Stimulated activated CD8-positive, alpha-beta memory T cell treated with anti-CD3 and anti-CD28 coated beads, Interleukin-12 subunit alpha, Interleukin-12 subunit beta, amount 100 ng/mL, for 1 hour (primary cell): ENCODE measurements around the gene NADSYN1.

Experiments used
- DNase-seq: peaks from one replicate; pipeline ENCODE4 v3.0.0-alpha.2; 2020; ENCODE audit warnings: low read depth

Gene NADSYN1

DNA sequence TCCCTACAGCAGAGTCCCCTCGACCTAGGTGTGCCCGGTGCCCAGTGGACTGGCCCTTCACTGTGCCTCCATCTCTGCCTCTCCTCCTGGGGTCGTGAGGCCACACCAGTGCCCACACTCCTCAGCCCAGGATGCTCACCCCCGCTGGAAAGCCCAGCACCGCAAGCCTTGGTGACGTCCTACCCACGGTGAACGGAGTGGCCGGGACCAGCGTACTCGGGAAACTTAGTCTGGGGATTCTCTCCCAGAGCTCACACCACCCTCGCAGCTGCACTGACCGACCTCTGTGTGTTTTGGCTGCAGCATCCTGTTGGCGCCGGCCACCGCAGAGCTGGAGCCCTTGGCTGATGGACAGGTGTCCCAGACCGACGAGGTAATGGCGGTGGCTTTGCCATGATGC, 38.5 kb downstream of the NADSYN1 start:
- no peak for DNase-seq

DNA sequence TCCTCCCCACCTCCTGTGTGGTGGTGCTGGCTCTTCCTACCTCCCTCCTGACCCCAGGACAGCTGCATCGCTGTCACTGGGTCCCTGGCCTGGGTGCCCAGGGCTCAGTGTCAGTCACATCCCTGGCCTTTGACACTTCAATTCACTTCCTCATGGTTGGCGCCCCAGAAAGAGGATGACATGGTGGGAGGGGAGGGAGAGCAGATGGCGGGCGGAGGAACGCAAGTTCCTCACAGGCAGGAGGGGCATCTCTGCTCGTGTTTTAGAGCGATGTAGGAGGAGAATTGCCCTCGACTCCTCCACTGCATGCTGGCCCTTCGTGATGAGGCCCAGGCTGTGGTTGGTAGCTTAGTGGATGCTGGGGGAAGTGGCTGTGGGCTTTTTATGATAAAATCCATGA, 38.9 kb downstream of the NADSYN1 start:
- DNase-seq, result no peak

GRCh38 chr11:71495286-71496230, 42.6 kb downstream of the NADSYN1 start:
- no peak for DNase-seq

DNA sequence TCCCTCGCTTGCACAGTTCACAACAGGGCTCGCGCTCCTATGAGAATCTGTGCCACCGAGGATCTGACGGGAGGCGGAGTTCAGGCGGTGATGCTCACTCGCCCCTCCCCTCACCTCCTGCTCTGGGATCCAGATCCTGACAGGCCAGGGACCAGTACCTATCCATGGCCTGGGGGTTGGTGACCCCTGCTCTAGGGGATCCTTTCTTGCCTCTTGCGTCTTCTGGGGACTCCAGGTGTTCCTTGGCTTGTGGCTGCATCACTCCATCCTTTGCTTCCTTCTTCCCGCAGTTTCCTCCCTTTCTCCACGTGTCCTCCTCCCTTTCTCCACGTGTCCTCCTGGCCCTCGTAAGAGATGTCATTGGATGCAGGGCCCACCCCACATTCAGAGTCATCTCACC, 43.4 kb downstream of the NADSYN1 start:
- DNase-seq, result no peak

- DNase-seq, result no peak
Measured at GRCh38 chr11:71498091-71498490, 45.1 kb downstream of the NADSYN1 start.

- DNase-seq, result no peak
Measured at GRCh38 chr11:71499125-71499524, 46.1 kb downstream of the NADSYN1 start.

DNA sequence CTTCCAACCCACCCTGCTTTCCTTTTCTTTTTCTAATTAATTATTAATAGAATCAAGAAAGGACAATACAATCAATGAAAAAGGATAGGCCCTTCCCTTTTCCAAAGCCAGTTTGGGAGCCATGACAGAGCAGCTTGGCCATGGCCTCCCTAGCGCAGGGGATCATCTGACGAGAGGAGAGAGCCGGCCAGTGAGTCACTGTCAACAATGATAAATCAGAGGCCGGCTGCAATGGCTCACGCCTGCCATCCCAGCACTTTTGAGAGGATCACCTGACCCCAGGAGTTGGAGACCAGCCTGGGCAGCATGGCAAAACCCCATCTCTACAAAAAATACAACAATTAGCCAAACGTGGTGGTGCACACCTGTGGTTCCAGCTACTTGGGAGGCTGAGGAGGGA, 46.5 kb downstream of the NADSYN1 start:
- no peak for DNase-seq

DNA sequence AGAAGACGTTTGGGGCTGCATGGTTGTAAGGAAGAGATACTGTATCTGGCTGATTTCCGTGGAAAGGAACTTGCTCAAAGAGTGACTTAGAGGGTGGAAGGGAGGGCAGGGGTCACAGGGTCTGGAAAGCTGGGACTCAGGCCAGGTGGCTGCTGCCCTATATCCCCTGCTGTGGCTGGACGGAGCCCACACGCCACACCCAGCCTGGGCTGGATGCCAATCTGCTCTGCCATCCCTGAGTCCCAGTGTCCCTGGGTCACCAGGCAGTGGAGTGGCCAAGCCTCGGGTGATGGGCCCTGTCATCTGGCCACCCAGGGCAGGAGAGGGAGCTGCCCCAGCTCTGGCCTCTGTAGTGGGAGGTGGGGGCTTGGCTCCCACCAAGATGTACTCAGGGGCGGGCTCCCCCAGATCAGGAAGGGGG, 47.6 kb downstream of the NADSYN1 start:
- DNase-seq, result no peak

GRCh38 chr11:71501071-71501985, 48.3 kb downstream of the NADSYN1 start:
- no peak for DNase-seq

DNA sequence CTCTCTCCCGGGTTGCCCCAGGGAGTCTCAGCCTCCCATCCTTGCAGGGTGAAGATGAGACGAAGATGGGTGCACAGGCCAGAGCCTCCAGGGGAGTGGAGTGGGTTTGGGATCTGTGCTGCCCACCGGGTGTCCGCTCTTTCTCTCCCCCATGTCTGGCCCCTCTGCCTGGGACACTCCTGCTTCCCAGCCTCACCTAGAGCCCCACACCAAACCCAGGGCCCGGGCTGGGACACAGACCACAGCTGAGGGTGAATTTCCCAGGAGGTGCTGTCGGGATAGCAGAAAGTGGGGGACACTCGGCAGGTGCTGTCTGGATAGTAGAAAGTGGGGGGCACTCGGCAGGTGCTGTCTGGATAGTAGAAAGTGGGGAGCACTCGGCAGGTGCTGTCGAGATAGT, 49.0 kb downstream of the NADSYN1 start:
- DNase-seq, result no peak

- no peak for DNase-seq
Measured at GRCh38 chr11:71502871-71503435, 50.0 kb downstream of the NADSYN1 start.

DNA sequence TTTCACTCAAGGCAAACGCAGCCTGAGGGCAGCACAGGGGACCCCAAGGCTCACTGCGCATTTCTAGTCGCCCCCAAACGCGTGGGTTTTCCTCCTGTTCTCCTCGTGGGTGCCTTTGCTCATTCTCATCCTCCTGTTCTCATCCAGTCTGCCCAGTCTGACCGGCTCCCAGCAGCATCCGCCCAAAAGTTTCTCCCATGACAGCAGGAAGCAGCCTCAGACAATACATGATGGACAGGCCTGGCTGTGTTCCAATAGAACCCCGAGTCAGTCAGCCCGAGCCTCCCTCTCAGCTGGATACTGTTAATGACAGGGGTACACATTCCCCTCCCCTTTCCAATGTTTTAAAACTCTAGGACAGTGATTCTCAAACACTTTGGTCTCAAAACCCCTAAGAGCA, 51.5 kb downstream of the NADSYN1 start:
- no peak for DNase-seq

DNA sequence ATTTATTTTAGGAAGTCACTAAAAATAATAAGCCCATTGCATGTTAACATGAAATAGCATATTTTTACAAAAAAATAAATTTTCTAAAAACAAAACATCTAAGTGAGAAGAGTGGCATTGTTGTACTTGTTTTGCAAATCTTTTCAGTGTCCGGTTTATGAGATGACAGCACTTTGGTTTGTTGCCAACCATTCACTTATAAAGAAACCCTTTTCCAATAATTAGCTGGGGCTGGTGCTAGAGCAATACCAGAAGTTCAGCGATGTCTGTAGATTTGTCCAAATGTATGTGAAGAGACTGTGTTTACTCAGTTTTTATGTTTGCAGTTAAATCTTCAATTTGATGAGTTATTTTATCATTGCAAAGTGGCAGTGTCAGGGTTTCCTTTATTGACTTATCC, 52.0 kb downstream of the NADSYN1 start:
- no peak for DNase-seq

DNA sequence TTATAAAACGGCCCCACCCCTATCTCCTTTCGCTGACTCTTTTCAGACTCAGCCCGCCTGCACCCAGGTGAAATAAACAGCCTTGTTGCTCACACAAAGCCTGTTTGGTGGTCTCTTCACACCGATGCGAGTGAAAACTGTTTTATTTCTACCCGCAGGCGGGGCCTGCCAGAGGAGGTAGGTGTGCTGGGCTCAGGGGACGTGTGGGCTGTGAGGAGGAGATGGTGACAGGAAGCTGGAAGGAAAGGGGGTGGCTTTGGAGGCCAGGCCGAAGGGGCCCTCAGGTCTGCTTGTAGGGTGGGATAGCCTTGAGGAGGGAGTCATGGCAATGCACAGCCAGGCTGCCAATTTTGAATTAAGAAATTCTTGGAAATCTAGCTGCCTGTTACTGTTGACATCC, 52.8 kb downstream of the NADSYN1 start:
- DNase-seq, result no peak

- DNase-seq, result no peak
Measured at GRCh38 chr11:71507102-71507501, 54.1 kb downstream of the NADSYN1 start.

GRCh38 chr11:71518506-71519471, 65.8 kb downstream of the NADSYN1 start:
- no peak for DNase-seq

- DNase-seq, result no peak
Measured at GRCh38 chr11:71519546-71519945, 66.5 kb downstream of the NADSYN1 start.

- no peak for DNase-seq
Measured at GRCh38 chr11:71525188-71525937, 72.4 kb downstream of the NADSYN1 start.

GRCh38 chr11:71525938-71526495, 73.0 kb downstream of the NADSYN1 start:
- DNase-seq, result no peak
